T-cell (primary cell): ENCODE data around the gene SLC2A9. TPM values are rescaled to one million over a fixed set of nuclear protein-coding genes. Genes with fewer than 3 reads are reported as not detected.

Source experiments
- ATAC-seq, 4 experiments: fragments of 200-7000 bp in 3 of 4; fragments of 150-1000 bp in 1 of 4; cut with Tn5 transposase; replicated peaks in 1 of 4; 1 replicate in 3 of 4; 2 replicates in 1 of 4; pipeline ENCODE4 v1.10.0; 2021; ENCODE audit warnings: moderate library complexity in 3 of 4, mild to moderate bottlenecking in 2 of 4, moderate number of reproducible peaks in 1 of 4
- CTCF ChIA-PET, 2 donors: fragments of 300-600 bp; sonication (Branson Sonifier 250); formaldehyde crosslinking; loops; one replicate each; lab custom pipeline; 2022; ENCODE audit warnings: antibody characterized with exemption in 2 of 2; lab: Charles Lee
- POLR2A ChIA-PET, 2 donors: fragments of 300-600 bp; sonication (Branson Sonifier 250); formaldehyde crosslinking; loops; one replicate each; lab custom pipeline; 2022; ENCODE audit warnings: antibody characterized with exemption in 2 of 2; lab: Charles Lee
- DNase-seq, 35 experiments: peaks; one replicate each; pipeline versions ENCODE4 v3.0.0 to v3.0.0-alpha.2; 2013 to 2023
- H3K27ac ChIP-seq: one replicate; pipeline ENCODE4 v1.5.1; 2013; ENCODE audit warnings: low read length
- H3K27me3 ChIP-seq, 2 experiments: replicated peaks in 1 of 2; 1 replicate in 1 of 2; 2 replicates in 1 of 2; pipeline versions ENCODE4 v1.6.1 to v1.7.0; 2013; ENCODE audit warnings: low read length in 1 of 2, mixed read lengths in 1 of 2; ENCODE audit not compliant: control insufficient read depth in 2 of 2, insufficient read depth in 2 of 2; ENCODE audit errors: extremely low read depth in 1 of 2
- H3K36me3 ChIP-seq, 2 donors: 1 replicate in 1 of 2; 2 replicates in 1 of 2; pipeline versions ENCODE4 v1.6.1 to v1.7.0; 2013; ENCODE audit warnings: low read length in 1 of 2; ENCODE audit not compliant: control insufficient read depth in 2 of 2, insufficient read depth in 1 of 2; ENCODE audit errors: extremely low read depth in 1 of 2
- H3K4me1 ChIP-seq, 2 experiments: 1 replicate in 1 of 2; 2 replicates in 1 of 2; pipeline versions ENCODE4 v1.6.1 to v1.7.0; 2013; ENCODE audit warnings: low read length in 2 of 2, mixed read lengths in 1 of 2; ENCODE audit not compliant: insufficient read depth in 2 of 2, control insufficient read depth in 1 of 2; ENCODE audit errors: extremely low read depth in 1 of 2
- H3K4me3 ChIP-seq, 2 donors: 1 replicate in 1 of 2; 2 replicates in 1 of 2; pipeline versions ENCODE4 v1.5.1 to v1.7.0; 2013; ENCODE audit warnings: mild to moderate bottlenecking in 2 of 2, low read length in 1 of 2, moderate library complexity in 1 of 2; ENCODE audit not compliant: control insufficient read depth in 1 of 2; ENCODE audit errors: extremely low read depth in 1 of 2
- H3K9me3 ChIP-seq: 2 replicates; pipeline ENCODE4 v1.7.0; 2013
- H3K27ac Mint-ChIP-seq, 2 donors: one replicate each; pipeline ENCODE4 v1.8.0; 2020 to 2021; ENCODE audit warnings: mild to moderate bottlenecking in 2 of 2, mixed read lengths in 2 of 2
- H3K27me3 Mint-ChIP-seq, 2 donors: one replicate each; pipeline ENCODE4 v1.8.0; 2021 to 2022; ENCODE audit warnings: mixed read lengths in 2 of 2
- H3K36me3 Mint-ChIP-seq: one replicate; pipeline ENCODE4 v1.8.0; 2021; ENCODE audit warnings: mixed read lengths
- H3K4me1 Mint-ChIP-seq, 3 donors: one replicate each; pipeline ENCODE4 v1.8.0; 2020 to 2022; ENCODE audit warnings: mixed read lengths in 3 of 3, mild to moderate bottlenecking in 1 of 3
- H3K4me3 Mint-ChIP-seq, 3 donors: one replicate each; pipeline ENCODE4 v1.8.0; 2020 to 2022; ENCODE audit warnings: mild to moderate bottlenecking in 3 of 3, mixed read lengths in 3 of 3, moderate library complexity in 3 of 3
- H3K9me3 Mint-ChIP-seq, 3 donors: one replicate each; pipeline ENCODE4 v1.8.0; 2020 to 2022; ENCODE audit warnings: mixed read lengths in 3 of 3
- WGBS: methylation state at CpG from one replicate; pipeline ENCODE4 v1.1.5; 2013; ENCODE audit warnings: missing lambda C conversion rate; ENCODE audit not compliant: insufficient coverage; 5-methylcytosine and 5-hydroxymethylcytosine counted together
- total RNA-seq, 35 experiments: library from RNA in 6 of 35; stranded (reverse) in 6 of 35; fragments of 120-200 nt in 1 of 35; gene quantifications; one replicate each; pipeline versions ENCODE4 v1.2.1 to v1.2.4 and lab custom pipeline; 2013 to 2026

The SLC2A9 gene
- total RNA-seq, 5 donors from 2014 or later (not counting 1 experiment from before 2014, with no cell fraction given): 3.0 to 5.2 (median 4.4) TPM

DNA sequence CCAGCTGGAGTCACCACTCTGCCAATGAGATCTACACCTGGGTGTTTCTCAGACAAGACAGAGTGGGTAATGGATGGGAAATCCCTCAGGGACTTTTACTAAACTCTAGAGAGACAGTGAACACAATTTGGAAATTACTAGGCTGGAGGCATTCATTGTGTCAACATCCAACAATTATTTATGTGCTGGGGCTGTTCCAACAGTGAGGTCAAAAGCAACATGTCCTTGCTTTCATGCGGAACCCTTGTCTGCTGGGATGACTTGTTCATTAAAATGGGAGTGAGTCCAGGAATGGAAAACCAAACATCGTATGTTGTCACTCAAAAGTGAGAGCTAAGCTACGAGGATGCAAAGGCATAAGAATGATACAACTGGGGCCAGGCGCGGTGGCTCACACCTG is 185.9 kb downstream of the SLC2A9 start:
- ChIA-PET CTCF (no interaction called here), POLR2A (no interaction called here)
- no peaks in the 10 kb centered on the region for H3K36me3 ChIP-seq
- no peak for DNase-seq
- H3K4me3 ChIP-seq: no peak overlapping the region
- H3K27ac Mint-ChIP-seq: no peak overlapping the region
- H3K9me3 Mint-ChIP-seq: peaks cover 0 to 14% (median 0%) of the 10 kb centered on the region in 3 donors
- H3K36me3 Mint-ChIP-seq: no peaks in the 10 kb centered on the region
- no peaks in the 10 kb centered on the region for H3K4me1 Mint-ChIP-seq
- no peaks in the 10 kb centered on the region for H3K27me3 Mint-ChIP-seq
- no peak for ATAC-seq
- H3K4me1 ChIP-seq: no peaks in the 10 kb centered on the region
- H3K27me3 ChIP-seq: no peaks in the 10 kb centered on the region
- H3K27ac ChIP-seq: no peak overlapping the region
- H3K4me3 Mint-ChIP-seq: no peak overlapping the region
- WGBS: 92% methylated on average over 2 of the region's 5 CpGs
- H3K9me3 ChIP-seq: no peaks in the 10 kb centered on the region

DNA sequence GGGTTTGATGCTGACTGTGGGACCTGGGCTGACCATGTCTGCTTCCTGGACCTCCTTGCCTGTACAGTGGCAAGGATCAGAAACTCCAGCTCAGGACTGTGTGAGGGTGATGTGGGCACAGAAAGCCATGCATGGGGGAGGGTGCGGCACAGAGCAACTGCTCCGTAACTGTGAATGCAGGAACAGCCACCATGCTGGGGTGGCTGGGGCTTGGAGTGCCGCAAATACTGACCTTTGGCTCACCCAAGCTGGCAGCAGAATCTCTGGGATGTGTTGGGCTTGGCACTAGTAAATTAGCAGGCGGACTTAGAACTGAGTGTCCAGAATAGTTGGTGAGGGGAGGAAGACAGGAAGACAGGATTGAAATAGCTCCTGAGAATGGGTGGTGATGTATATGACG is 187.9 kb downstream of the SLC2A9 start:
- Mint-ChIP-seq H3K36me3 (no peaks in the 10 kb centered on the region), H3K27me3 (peaks cover 0 to 2% of the 10 kb centered on the region in 2 donors), H3K9me3 (no peaks in the 10 kb centered on the region), H3K4me1 (no peaks in the 10 kb centered on the region), H3K27ac (no peak overlapping the region), H3K4me3 (no peak overlapping the region)
- DNase-seq (no peak), ATAC-seq (no peak)
- H3K9me3 ChIP-seq: no peaks in the 10 kb centered on the region
- no peaks in the 10 kb centered on the region for H3K36me3 ChIP-seq
- no peak overlapping the region for H3K4me3 ChIP-seq
- WGBS: 87% methylated on average over 4 of the region's 5 CpGs
- ChIA-PET POLR2A (no interaction called here), CTCF (no interaction called here)
- no peaks in the 10 kb centered on the region for H3K4me1 ChIP-seq
- H3K27ac ChIP-seq: no peak overlapping the region
- peaks cover 0 to 2% of the 10 kb centered on the region in 2 experiments for H3K27me3 ChIP-seq

DNA sequence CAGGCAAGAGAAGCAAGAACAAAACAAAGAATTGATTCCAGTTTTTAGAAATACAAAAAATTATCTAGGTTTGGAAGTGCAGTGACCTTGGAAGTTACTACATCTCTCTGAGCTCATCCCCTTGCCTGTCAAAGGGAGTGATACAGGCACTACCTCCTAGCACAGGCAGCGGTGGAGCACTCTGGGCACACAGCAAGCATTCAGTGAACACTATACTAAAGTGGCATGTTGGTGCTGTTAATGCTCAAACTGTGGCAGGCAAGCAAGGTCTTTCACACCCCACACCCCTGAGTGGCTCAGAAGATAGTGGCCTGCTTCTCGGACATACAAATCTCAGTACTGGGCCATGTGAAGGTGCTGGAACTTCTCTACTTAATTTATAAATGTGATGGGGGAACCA is 188.7 kb downstream of the SLC2A9 start:
- DNase-seq (no peak), ATAC-seq (no peak)
- Mint-ChIP-seq H3K27me3 (peaks cover 0 to 5% of the 10 kb centered on the region in 2 donors), H3K4me1 (no peaks in the 10 kb centered on the region), H3K27ac (no peak overlapping the region), H3K36me3 (no peaks in the 10 kb centered on the region), H3K4me3 (no peak overlapping the region), H3K9me3 (no peaks in the 10 kb centered on the region)
- no CpG with 5 or more reads among the region's 2 CpGs for WGBS
- H3K4me3 ChIP-seq: no peak overlapping the region
- ChIA-PET CTCF (no interaction called here), POLR2A (no interaction called here)
- H3K36me3 ChIP-seq: no peaks in the 10 kb centered on the region
- H3K27me3 ChIP-seq: peaks cover 0 to 2% of the 10 kb centered on the region in 2 experiments
- no peaks in the 10 kb centered on the region for H3K4me1 ChIP-seq
- no peaks in the 10 kb centered on the region for H3K9me3 ChIP-seq
- H3K27ac ChIP-seq: no peak overlapping the region

DNA sequence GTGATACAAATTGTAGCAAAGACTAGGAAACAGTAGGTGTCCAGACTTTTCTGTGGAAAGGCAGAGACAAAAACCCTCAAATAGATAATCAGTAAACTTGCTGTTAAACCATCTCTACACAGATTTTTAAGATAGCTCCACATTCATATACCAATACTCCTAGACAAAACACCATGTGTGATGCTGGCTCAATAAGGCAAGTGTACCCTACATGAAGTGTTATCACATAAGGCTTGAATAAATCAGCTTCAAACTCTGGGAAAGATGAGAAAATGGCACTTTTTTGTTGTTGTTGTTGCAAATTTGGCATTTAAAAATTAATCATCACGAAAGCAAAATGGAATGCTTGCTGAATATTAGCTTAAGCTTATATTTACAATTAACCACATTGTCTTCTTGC is 194.7 kb downstream of the SLC2A9 start:
- ATAC-seq: no peak
- Histone ChIP-seq H3K4me3 (no peak overlapping the region), H3K36me3 (no peaks in the 10 kb centered on the region), H3K9me3 (no peaks in the 10 kb centered on the region), H3K4me1 (no peaks in the 10 kb centered on the region), H3K27ac (no peak overlapping the region), H3K27me3 (peaks cover 0 to 2% of the 10 kb centered on the region in 2 experiments)
- CTCF ChIA-PET: no interaction called here
- Mint-ChIP-seq H3K4me3 (no peak overlapping the region), H3K27ac (no peak overlapping the region), H3K27me3 (peaks cover 2 to 5% of the 10 kb centered on the region in 2 donors), H3K36me3 (no peaks in the 10 kb centered on the region), H3K9me3 (no peaks in the 10 kb centered on the region), H3K4me1 (peaks cover 5 to 10% (median 7%) of the 10 kb centered on the region in 3 donors)
- POLR2A ChIA-PET: no interaction called here
- no CpG with 5 or more reads among the region's 1 CpG for WGBS
- DNase-seq: no peak

DNA sequence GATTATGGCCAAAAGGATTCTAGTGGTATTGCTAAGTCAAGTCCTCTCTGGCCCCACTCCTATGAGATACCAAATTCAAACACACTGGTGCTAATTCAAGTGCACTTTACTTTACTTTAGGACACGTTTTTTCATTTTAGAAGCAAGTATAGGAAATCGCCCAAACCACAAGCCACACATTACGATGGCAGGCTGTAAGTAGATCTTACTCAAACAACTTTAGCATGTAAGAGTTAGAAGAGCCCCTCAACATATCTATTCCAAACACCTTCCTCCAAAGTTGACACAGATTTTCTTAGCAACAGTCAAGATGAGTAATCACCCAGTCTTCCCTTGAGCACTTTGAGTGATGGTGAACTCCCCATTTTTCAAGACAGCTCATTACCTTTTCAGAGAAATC is 196.2 kb downstream of the SLC2A9 start:
- ChIA-PET POLR2A (no interaction called here), CTCF (no interaction called here)
- ATAC-seq: no peak
- H3K4me1 Mint-ChIP-seq: peaks cover 5 to 10% (median 7%) of the 10 kb centered on the region in 3 donors
- H3K4me3 Mint-ChIP-seq: no peak overlapping the region
- no peak overlapping the region for H3K4me3 ChIP-seq
- H3K36me3 Mint-ChIP-seq: no peaks in the 10 kb centered on the region
- H3K27me3 ChIP-seq: peaks cover 0 to 2% of the 10 kb centered on the region in 2 experiments
- no peak for DNase-seq
- peaks cover 2 to 11% of the 10 kb centered on the region in 2 donors for H3K27me3 Mint-ChIP-seq
- H3K27ac Mint-ChIP-seq: no peak overlapping the region
- no peak overlapping the region for H3K27ac ChIP-seq
- no peaks in the 10 kb centered on the region for H3K36me3 ChIP-seq
- H3K9me3 Mint-ChIP-seq: no peaks in the 10 kb centered on the region
- H3K4me1 ChIP-seq: no peaks in the 10 kb centered on the region
- no peaks in the 10 kb centered on the region for H3K9me3 ChIP-seq
- WGBS: no CpG with 5 or more reads among the region's 3 CpGs

DNA sequence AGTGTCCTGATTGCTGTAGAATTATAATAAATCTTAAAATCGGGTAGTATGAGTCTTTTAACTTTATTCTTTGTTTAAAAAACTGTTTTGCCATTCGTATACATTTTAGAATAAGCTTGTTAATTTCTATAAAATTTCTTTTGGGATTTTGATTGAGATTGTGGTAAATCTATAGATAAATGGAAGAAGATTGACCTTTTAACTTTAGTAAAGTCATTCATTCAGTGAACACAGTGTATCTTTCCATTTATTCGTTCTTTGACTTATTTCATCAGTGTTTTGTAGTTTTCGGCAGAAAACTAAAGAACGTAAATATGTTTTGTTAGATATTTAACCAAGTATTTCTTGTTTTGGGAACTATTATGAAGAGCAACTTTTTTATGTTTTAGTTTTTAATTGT is 201.0 kb downstream of the SLC2A9 start:
- POLR2A ChIA-PET: no interaction called here
- Histone ChIP-seq H3K36me3 (no peaks in the 10 kb centered on the region), H3K9me3 (no peaks in the 10 kb centered on the region), H3K27me3 (peaks cover 0 to 3% of the 10 kb centered on the region in 2 experiments), H3K4me1 (no peaks in the 10 kb centered on the region), H3K27ac (no peak overlapping the region), H3K4me3 (no peak overlapping the region)
- Mint-ChIP-seq H3K27me3 (peaks cover 6 to 9% of the 10 kb centered on the region in 2 donors), H3K27ac (no peak overlapping the region), H3K4me3 (no peak overlapping the region), H3K4me1 (peaks cover 4 to 7% (median 5%) of the 10 kb centered on the region in 3 donors), H3K9me3 (peaks cover 0 to 3% (median 0%) of the 10 kb centered on the region in 3 donors), H3K36me3 (no peaks in the 10 kb centered on the region)
- WGBS: no CpG with 5 or more reads among the region's 5 CpGs
- CTCF ChIA-PET: interaction anchor here in 1 of 2 donors (0.6 kb wide), 1 partner anchor 47 kb away, joined by 3 read pairs; no protein-coding TSS in a partner anchor
- no peak for DNase-seq
- no peak for ATAC-seq

DNA sequence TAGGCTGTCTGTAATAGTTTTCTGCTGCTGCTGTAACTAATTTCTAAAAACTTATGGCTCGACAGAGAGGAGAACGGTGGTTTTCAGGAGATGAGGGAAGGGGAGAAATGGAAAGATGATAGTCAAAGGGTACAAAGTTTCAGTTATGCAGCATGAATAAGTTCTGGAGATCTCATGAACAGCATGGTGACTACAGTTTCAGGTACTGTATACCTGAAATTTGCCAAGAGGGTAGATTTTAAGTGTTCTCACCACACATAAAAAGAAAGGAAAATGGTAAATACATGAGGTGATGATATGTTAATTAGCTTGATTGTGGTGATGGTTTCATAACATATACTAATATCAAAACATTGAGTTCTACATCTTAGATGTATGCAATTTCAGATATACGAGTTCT is 205.0 kb downstream of the SLC2A9 start:
- POLR2A ChIA-PET: no interaction called here
- 27% methylated on average over 2 of the region's 3 CpGs for WGBS
- no peaks in the 10 kb centered on the region for H3K9me3 ChIP-seq
- Mint-ChIP-seq H3K4me1 (no peaks in the 10 kb centered on the region), H3K9me3 (peaks cover 0 to 3% (median 0%) of the 10 kb centered on the region in 3 donors), H3K4me3 (no peak overlapping the region), H3K36me3 (no peaks in the 10 kb centered on the region), H3K27ac (no peak overlapping the region), H3K27me3 (peaks cover 8 to 18% of the 10 kb centered on the region in 2 donors)
- no peak for ATAC-seq
- H3K27me3 ChIP-seq: peaks cover 0 to 3% of the 10 kb centered on the region in 2 experiments
- no peak overlapping the region for H3K4me3 ChIP-seq
- CTCF ChIA-PET: no interaction called here
- no peak overlapping the region for H3K27ac ChIP-seq
- H3K4me1 ChIP-seq: no peaks in the 10 kb centered on the region
- no peak for DNase-seq
- no peaks in the 10 kb centered on the region for H3K36me3 ChIP-seq
